HL-60 (cell line): Measurements from ENCODE around the gene ABLIM1.

Source experiments
- DNase-seq, 2 experiments: peaks; one replicate each; pipeline ENCODE4 v3.0.0-alpha.2; 2010 to 2020; ENCODE audit warnings: low read depth in 1 of 2, low spot score in 1 of 2
- H3K27ac ChIP-seq: fragments of 250-450 bp; sonication (Bioruptor Pico); replicated peaks from 2 replicates; pipeline ENCODE4 v1.5.1; 2020; ENCODE audit warnings: mild to moderate bottlenecking, moderate library complexity
- H3K27me3 ChIP-seq: fragments of 250-450 bp; sonication (Bioruptor Pico); 2 replicates; pipeline ENCODE4 v1.5.1; 2021; ENCODE audit warnings: mild to moderate bottlenecking, moderate library complexity; ENCODE audit not compliant: insufficient read depth, poor library complexity, severe bottlenecking
- H3K4me3 ChIP-seq: replicated peaks from 2 replicates; pipeline ENCODE4 v1.5.1; 2011; ENCODE audit warnings: mild to moderate bottlenecking, control low read depth, low read length; ENCODE audit not compliant: insufficient read depth
- CTCF ChIP-seq: IDR thresholded peaks from one replicate; pipeline ENCODE4 v1.5.1; 2011; ENCODE audit warnings: low read length, control low read depth, inconsistent platforms; ENCODE audit not compliant: insufficient read depth
- GABPA ChIP-seq: IDR thresholded peaks from 2 replicates; pipeline ENCODE4 v1.6.1; 2012; ENCODE audit warnings: low read depth
- POLR2AphosphoS5 ChIP-seq: IDR thresholded peaks from 2 replicates; pipeline ENCODE4 v1.6.1; 2012; ENCODE audit warnings: low read depth
- REST ChIP-seq: IDR thresholded peaks from 2 replicates; pipeline ENCODE4 v1.6.1; 2012; ENCODE audit warnings: low read depth; ENCODE audit not compliant: insufficient replicate concordance
- SPI1 ChIP-seq: IDR thresholded peaks from 2 replicates; pipeline ENCODE4 v1.6.1; 2012; ENCODE audit warnings: low read depth, mild to moderate bottlenecking, borderline replicate concordance

Gene ABLIM1

GRCh38 chr10:114665406-114665805, 7.3 kb upstream of the ABLIM1 start:
- Histone ChIP-seq H3K27me3 (no peaks in the 10 kb centered on the region), H3K27ac (no peak overlapping the region), H3K4me3 (no peak overlapping the region)
- no peak for TF ChIP-seq CTCF
- TF ChIP-seq SPI1: no peak
- TF ChIP-seq REST: no peak
- TF ChIP-seq POLR2AphosphoS5: no peak
- no peak for TF ChIP-seq GABPA
- no peak for DNase-seq

- no peak overlapping the region for H3K4me3 ChIP-seq
- TF ChIP-seq POLR2AphosphoS5 (no peak), CTCF (no peak), SPI1 (no peak), GABPA (no peak), REST (no peak)
- H3K27ac ChIP-seq: no peak overlapping the region
- DNase-seq: no peak
- no peaks in the 10 kb centered on the region for H3K27me3 ChIP-seq
Observed at GRCh38 chr10:114664127-114664526, 6.1 kb upstream of the ABLIM1 start.

- Histone ChIP-seq H3K27ac (no peak overlapping the region), H3K4me3 (no peak overlapping the region), H3K27me3 (no peaks in the 10 kb centered on the region)
- DNase-seq: no peak
- no peak for TF ChIP-seq CTCF
- no peak for TF ChIP-seq POLR2AphosphoS5
- TF ChIP-seq GABPA: no peak
- TF ChIP-seq SPI1: no peak
- no peak for TF ChIP-seq REST
Observed at GRCh38 chr10:114663626-114664025, 5.6 kb upstream of the ABLIM1 start.
